GM18861 (cell line): ENCODE results near the gene TCP1.
A peak's percentile ranks its signal among the peaks of the same experiment; 100 is the strongest.
"Not testable (repeated sequence)": the region's sequence is repeated elsewhere in the genome, so short reads cannot be mapped to it uniquely, and the experiment has no call there.

ENCODE experiments used
- ATAC-seq: cut with Tn5 transposase; IDR thresholded peaks from one replicate; pipeline ENCODE4 v1.9.1; 2021; ENCODE audit not compliant: unreplicated experiment

TCP1 gene

GRCh38 chr6:159778131-159778530, 11.3 kb downstream of the TCP1 start:
- ATAC-seq, result no peak

GRCh38 chr6:159777240-159777904, 12.0 kb downstream of the TCP1 start:
- no peak for ATAC-seq

GRCh38 chr6:159772196-159772595, 17.2 kb downstream of the TCP1 start:
- ATAC-seq, result no peak

- ATAC-seq, result no peak
Measured at GRCh38 chr6:159769470-159769869, 19.9 kb downstream of the TCP1 start.

- no peak for ATAC-seq
Measured at GRCh38 chr6:159766906-159767305, 22.5 kb downstream of the TCP1 start.

GRCh38 chr6:159762681-159763293, 26.6 kb downstream of the TCP1 start:
- ATAC-seq, result no peak

GRCh38 chr6:159761873-159762680, 27.3 kb downstream of the TCP1 start, which contains the start of gene ACAT2:
TSS of gene ACAT2 (plus strand) at chr6:159762045. CDS start at chr6:159762088, 43 bp downstream.
- ATAC-seq, result peak; percentile 89

- ATAC-seq, result no peak
Measured at GRCh38 chr6:159761129-159761872, 28.1 kb downstream of the TCP1 start.

GRCh38 chr6:159760602-159761057, 28.8 kb downstream of the TCP1 start:
- ATAC-seq, result no peak

GRCh38 chr6:159759645-159760044, 29.8 kb downstream of the TCP1 start:
- ATAC-seq, result no peak

GRCh38 chr6:159758031-159759001, 31.1 kb downstream of the TCP1 start:
- no peak for ATAC-seq

- ATAC-seq, result no peak
Measured at GRCh38 chr6:159756508-159756907, 32.9 kb downstream of the TCP1 start.

- ATAC-seq, result no peak
Measured at GRCh38 chr6:159754959-159755914, 34.2 kb downstream of the TCP1 start.

GRCh38 chr6:159754401-159754800, 35.0 kb downstream of the TCP1 start:
- ATAC-seq, result no peak

GRCh38 chr6:159753081-159753872, 36.1 kb downstream of the TCP1 start:
- ATAC-seq, result no peak

- no peak for ATAC-seq
Measured at GRCh38 chr6:159751448-159751847, 38.0 kb downstream of the TCP1 start.

- not testable (repeated sequence) for ATAC-seq
Measured at GRCh38 chr6:159748127-159748526, 41.3 kb downstream of the TCP1 start.

GRCh38 chr6:159746759-159747158, 42.6 kb downstream of the TCP1 start:
- ATAC-seq, result no peak
